AG08395 (cell line): ENCODE data around the gene POU2F1.

Experiments
- DNase-seq: peaks from one replicate; pipeline ENCODE4 v3.0.0; 2012; ENCODE audit warnings: mixed read lengths, low spot score

Gene POU2F1

DNA sequence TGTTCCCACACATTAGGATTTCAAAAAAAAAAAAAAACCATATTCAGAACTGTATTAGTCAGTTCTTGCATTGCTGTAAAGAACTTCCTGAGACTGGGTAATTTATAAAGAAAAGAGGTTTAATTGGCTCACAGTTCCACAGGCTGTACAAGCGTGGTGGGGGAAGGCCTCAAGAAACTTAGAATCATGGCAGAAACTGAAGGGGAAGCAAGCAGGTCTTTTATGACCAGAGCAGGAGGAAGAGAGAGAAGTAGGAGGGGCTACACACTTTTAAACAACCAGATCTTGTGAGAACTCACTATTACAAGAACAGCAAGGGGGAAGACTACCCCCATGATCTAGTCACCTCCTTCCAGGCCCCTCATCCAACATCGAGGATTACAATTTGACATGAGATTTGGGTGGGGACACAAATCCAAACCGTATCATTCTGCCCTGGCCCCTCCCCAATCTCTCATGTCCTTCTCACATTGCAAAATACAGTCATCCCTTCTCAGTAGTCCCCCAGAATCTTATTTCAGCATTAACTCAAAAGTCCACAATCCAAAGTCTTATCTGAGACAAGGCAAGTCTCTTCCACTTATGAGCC is 51.8 kb downstream of the POU2F1 start:
- no peak for DNase-seq

GRCh38 chr1:167273027-167273800 is 52.5 kb downstream of the POU2F1 start:
- no peak for DNase-seq

GRCh38 chr1:167274061-167274460 is 53.4 kb downstream of the POU2F1 start:
- DNase-seq = no peak

DNA sequence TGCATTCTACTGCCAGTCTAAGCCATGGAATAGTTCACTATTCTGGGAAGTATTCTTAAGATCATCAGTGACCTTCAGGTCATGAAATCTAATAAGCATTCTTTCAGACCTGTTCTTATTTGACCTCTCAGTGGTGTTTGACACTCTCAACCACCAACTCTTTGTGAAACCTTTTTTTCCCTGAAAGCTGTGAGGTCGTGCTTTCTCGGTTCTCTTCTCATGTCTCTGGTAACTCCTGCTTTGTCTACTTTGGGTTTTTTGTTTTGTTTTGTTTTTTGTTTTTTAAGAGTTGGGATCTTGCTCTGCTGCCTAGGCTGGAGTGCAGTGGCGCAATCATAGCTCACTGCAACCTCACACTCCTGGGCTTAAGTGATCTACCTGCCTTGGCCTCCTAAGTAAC is 56.3 kb downstream of the POU2F1 start:
- DNase-seq = no peak

DNA sequence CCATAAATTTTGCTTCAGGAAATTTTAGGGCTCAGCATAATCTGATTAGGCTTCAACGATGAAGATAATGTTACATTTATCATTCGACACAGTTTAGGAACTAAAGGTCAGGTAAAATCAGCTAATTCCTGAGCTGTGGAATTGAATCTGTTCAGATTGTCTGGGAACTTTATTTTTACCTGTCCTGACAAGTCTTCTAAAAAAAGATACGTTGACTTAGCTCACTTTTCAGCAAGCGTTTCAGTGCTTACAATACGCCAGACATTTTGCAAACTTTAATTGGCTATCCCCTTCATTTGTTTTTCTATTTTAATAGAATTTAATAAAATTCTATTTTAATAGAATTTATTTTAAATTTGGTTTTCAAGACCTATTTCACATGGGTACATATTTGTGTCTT is 57.8 kb downstream of the POU2F1 start:
- no peak for DNase-seq

DNA sequence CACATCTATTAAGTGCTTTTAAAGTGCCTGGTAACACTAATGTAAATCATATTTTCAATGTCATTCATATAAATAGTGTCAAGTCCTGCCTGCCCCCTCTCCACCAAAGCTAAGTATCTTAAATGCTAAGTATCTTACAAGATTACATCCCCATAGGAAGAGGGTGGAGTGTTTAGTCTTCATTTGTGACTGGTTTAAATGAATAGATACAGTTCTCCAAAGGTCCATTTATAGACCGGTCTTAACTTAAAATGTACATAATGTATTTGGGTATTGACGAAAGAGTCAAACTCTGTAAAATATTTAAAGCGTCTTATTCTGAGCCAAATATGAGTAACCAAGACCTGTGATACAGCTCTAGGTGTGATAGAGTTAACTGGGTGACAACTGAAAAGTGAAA is 60.2 kb downstream of the POU2F1 start:
- no peak for DNase-seq

DNA sequence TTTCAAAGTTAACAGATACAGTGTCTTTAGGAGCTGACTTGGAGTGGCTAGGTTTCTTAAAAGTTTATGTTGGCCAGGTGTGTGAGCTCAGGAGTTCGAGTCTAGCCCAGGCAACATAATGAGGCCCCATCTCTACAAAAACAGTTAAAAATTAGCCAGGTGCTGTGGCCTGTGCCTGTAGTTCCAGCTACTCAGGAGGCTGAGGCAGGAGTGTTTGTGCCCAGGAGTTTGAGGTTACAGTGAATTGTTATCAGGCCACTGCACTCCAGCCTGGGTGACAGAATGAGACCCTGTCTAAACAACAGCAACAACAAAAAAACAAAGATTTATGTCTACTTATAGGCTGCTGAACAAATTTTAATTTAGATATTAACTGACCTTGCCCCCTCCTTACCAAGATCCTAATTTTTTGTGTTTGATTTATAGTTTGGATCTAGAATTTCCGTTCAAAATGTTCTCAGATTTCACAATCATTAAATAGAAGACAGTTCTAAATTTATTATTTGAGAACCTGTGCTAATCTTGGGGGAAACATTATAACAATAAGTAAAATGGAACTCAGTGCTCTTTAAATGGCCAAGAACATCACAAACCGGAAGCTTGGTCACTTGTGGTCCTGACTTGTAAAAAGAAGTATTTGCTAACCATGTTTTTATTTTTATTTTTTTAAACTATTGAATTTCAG is 67.8 kb downstream of the POU2F1 start:
- no peak for DNase-seq

GRCh38 chr1:167289075-167289442 is 68.4 kb downstream of the POU2F1 start:
- DNase-seq = no peak

DNA sequence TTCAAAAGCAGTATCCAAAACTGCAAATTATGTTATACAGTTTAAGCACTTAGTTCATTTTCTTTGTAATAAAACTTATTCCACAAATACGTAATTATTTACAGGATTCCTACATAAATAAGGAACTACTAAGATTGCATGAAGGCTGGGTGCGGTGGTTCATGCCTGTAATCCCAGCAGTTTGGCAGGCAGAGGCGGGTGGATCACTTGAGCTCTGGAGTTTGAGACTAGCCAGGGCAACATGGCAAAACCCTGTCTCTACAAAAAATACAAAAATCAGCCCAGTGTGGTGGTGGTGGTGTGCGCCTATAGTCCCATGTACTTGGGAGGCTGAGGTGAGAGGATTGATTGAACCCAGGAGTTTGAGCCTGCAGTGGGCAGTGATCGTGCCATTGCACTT is 69.3 kb downstream of the POU2F1 start:
- DNase-seq = no peak

GRCh38 chr1:167291539-167292185 is 71.0 kb downstream of the POU2F1 start:
- DNase-seq = no peak

GRCh38 chr1:167292216-167292615 is 71.5 kb downstream of the POU2F1 start:
- DNase-seq = no peak

GRCh38 chr1:167293057-167293456 is 72.4 kb downstream of the POU2F1 start:
- DNase-seq = no peak

GRCh38 chr1:167294528-167294927 is 73.8 kb downstream of the POU2F1 start:
- no peak for DNase-seq

- peak; percentile 9 for DNase-seq
Measured at GRCh38 chr1:167297222-167298214, 76.8 kb downstream of the POU2F1 start.

DNA sequence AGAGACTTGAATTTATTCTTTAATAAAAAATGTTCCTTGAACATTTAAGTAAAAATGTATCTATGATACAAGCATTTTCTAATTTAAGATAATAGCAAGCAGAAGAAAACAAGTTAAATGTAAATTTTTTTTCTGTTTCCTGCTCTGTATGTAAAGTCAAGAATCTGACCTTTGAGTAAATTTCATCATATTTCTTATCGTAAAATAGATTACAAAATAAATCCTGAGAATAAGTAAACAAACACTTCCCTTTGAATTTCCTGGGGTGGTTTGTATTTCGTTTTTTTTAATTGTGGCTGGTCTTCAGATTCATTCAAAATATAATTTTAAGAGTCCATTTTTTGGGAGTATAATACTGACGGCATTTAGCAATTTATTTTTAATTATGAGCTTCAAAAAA is 77.6 kb downstream of the POU2F1 start:
- no peak for DNase-seq

DNA sequence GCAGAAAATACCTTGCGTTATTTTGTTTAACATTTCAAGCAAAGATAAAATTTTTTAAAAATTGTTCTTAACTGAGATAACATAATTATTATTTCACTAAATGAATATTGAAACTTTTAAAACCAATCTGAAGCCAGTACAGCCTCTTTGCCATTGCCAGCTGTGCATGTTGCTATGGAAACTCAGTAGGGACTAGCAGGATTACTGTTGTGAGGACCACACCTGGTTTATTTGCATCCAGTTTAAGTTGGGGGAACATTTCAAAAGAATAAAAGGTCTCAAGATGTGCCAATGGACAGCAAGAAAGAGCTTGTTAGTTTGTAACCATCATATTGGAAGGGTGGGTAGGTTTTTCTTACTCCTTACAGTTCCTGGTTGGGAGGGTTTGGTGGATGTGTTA is 80.7 kb downstream of the POU2F1 start:
- DNase-seq = no peak

GRCh38 chr1:167304165-167304564 is 83.5 kb downstream of the POU2F1 start:
- no peak for DNase-seq

DNA sequence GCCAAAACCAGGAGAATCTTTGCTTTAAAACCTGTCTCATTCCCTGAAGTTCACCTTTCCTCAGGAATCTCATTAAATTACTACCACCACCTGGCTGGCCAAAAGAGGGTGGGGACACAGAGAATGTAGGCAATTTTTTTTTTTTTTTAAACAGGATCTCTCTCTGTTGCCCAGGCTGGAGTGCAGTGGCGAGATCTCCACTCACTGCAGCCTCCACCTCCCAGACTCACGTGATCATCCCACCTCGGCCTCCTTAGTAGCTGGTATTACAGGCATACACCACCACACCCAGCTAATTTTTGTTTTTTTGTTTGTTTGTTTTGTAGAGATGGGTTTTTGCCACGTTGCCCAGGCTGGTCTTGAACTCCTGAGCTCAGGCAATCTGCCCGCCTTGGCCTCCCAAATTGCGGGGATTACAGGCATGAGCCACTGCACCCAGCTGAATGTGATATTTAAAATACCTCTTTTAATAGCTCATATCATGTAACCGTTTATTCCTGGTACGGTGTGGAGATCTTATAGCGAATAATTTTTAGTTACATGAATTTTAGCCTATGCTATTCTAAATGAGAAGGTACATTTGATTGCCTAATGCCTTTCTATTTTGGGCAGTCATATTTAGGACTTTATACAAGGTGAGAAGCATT is 84.5 kb downstream of the POU2F1 start:
- DNase-seq = no peak

DNA sequence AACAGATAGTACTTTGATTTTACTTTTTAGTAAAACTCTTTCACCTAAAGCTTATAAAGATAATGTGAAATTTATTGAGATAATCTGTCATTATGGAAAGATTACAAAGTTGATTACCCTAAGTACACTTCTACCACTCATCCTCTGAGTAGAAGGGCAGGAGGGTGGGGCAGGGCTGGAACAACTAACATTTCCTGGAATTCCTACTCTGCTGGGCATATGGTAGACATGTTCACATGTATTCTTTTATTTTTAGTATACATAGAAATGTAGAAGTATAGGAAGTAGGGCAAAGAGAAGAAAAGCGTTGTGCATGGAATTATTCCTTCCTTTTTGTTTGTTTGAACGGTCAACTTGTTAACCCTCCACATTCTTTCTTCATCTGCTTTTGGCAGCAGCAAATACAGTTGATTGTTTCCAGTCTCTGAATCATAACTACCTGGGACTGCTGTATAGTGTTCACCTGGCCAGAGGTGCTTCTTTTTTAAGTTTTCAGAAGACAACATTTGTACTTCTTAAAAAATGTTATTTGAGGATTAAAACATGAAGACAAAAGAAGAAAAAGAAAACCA is 85.1 kb downstream of the POU2F1 start:
- no peak for DNase-seq

DNA sequence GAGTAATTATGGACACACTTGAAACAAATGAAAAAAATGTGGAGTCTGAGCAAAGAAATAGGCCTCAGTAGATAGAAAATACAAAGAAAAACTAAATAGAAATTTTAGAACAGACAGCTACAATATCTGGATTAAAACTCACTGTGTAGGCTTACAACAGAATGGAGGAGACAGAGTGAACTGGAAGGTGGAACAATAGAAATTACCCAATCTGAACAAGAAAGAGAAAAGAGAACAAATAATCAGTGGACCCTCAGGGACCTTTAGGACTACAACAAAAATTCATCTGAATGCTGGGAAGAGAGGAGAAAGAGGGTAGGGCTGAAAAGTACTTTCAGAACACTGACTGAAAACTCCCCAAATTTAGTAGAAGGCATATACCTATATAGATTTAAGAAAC is 90.0 kb downstream of the POU2F1 start:
- DNase-seq = no peak

DNA sequence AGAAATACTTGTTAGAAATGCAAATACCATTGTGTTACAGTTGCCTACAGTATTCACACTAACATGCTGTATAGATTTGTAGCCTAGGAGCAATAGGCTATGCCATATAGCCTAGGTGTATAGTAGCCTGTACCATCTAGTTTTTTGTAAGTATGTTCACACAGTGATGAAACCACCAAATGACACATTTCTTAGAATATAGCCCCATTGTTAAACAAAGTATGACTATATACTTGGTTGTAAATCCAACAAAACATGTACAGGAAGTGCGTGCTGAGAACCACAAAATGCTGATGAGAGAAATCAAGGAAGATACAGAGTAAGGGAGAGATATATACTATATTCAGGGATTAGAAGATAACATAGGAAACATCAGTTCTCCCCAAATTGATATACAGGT is 92.2 kb downstream of the POU2F1 start:
- DNase-seq = no peak
